ENCODE measurements around the gene PTPRN2.

PTPRN2 gene

GRCh38 chr7:157996359-157997079 lies 591.1 kb downstream of the PTPRN2 start:
- no peaks in the 10 kb centered on the region for H3K9me3 ChIP-seq (ENCODE audit: control insufficient read depth, low read length)
- H3K79me2 ChIP-seq: no peaks in the 10 kb centered on the region
- no peak overlapping the region for H3K4me3 ChIP-seq (ENCODE audit: low read depth, low read length)
- H3K4me1 ChIP-seq: no peaks in the 10 kb centered on the region
- H3K4me2 ChIP-seq (ENCODE audit: low read length): no peak overlapping the region
- H3K27ac ChIP-seq: no peak overlapping the region
- no peak overlapping the region for H3K9ac ChIP-seq
- H3K27me3 ChIP-seq (ENCODE audit: control insufficient read depth, insufficient read depth, low read length): no peaks in the 10 kb centered on the region
- H3K36me3 ChIP-seq (ENCODE audit: control insufficient read depth, insufficient read depth, low read length): no peaks in the 10 kb centered on the region
- H2AFZ ChIP-seq: no peak overlapping the region
- no peak for TF ChIP-seq CTCF (IDR thresholded peaks at IDR 0.05)

DNA sequence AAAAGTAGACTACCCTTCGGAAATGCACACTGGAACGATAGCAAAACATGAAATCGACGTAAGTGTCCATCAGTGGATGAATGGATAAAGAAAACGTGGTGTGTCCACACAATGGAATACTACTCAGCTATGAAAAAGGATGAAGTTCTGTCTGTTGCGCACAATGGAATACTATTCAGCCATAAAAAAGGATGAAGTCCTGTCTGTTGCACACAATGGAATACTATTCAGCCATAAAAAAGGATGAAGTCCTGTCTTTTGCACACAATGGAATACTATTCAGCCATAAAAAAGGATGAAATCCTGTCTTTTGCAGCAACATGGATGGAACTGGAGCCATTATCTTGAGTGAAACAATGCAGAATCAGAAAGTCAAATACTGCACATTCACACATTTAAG lies 591.8 kb downstream of the PTPRN2 start:
- no peaks in the 10 kb centered on the region for H3K27me3 ChIP-seq (ENCODE audit: control insufficient read depth, insufficient read depth, low read length)

DNA sequence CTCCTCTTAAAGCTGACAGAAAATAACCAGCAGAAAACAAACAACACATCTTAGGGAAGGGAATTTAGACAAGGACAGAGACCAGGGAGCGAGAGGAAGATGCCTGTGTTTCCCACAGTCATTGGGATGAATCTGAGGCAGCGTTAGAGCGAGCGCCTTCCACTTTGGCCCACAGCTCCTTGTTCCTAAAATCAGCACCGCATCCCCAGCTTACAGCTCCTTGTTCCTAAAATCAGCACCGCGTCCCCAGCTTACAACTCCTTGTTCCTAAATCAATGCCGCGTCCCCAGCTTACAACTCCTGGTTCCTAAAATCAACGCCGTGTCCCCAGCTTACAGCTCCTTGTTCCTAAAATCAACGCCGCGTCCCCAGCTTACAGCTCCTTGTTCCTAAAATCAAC lies 593.3 kb downstream of the PTPRN2 start:
- H3K9me3 ChIP-seq (ENCODE audit: control insufficient read depth, low read length): no peaks in the 10 kb centered on the region
- no peak overlapping the region for H3K4me3 ChIP-seq (ENCODE audit: low read depth, low read length)
- H3K9ac ChIP-seq: no peak overlapping the region
- H3K27ac ChIP-seq: no peak overlapping the region
- no peaks in the 10 kb centered on the region for H3K79me2 ChIP-seq
- no peaks in the 10 kb centered on the region for H3K36me3 ChIP-seq (ENCODE audit: control insufficient read depth, insufficient read depth, low read length)
- no peak overlapping the region for H2AFZ ChIP-seq
- no peak for TF ChIP-seq CTCF (IDR thresholded peaks at IDR 0.05)
- H3K27me3 ChIP-seq (ENCODE audit: control insufficient read depth, insufficient read depth, low read length): no peaks in the 10 kb centered on the region
- no peak overlapping the region for H3K4me2 ChIP-seq (ENCODE audit: low read length)
- no peaks in the 10 kb centered on the region for H3K4me1 ChIP-seq

More for the DNA sequence above, 591.8 kb downstream of the PTPRN2 start:
- H3K79me2 ChIP-seq: no peaks in the 10 kb centered on the region
- no peaks in the 10 kb centered on the region for H3K9me3 ChIP-seq (ENCODE audit: control insufficient read depth, low read length)
- no peaks in the 10 kb centered on the region for H3K4me1 ChIP-seq
- no peaks in the 10 kb centered on the region for H3K36me3 ChIP-seq (ENCODE audit: control insufficient read depth, insufficient read depth, low read length)
- no peak overlapping the region for H3K9ac ChIP-seq
- H3K4me2 ChIP-seq (ENCODE audit: low read length): no peak overlapping the region
- no peak overlapping the region for H3K4me3 ChIP-seq (ENCODE audit: low read depth, low read length)
- H2AFZ ChIP-seq: no peak overlapping the region
- no peak overlapping the region for H3K27ac ChIP-seq
- no peak for TF ChIP-seq CTCF (IDR thresholded peaks at IDR 0.05)

DNA sequence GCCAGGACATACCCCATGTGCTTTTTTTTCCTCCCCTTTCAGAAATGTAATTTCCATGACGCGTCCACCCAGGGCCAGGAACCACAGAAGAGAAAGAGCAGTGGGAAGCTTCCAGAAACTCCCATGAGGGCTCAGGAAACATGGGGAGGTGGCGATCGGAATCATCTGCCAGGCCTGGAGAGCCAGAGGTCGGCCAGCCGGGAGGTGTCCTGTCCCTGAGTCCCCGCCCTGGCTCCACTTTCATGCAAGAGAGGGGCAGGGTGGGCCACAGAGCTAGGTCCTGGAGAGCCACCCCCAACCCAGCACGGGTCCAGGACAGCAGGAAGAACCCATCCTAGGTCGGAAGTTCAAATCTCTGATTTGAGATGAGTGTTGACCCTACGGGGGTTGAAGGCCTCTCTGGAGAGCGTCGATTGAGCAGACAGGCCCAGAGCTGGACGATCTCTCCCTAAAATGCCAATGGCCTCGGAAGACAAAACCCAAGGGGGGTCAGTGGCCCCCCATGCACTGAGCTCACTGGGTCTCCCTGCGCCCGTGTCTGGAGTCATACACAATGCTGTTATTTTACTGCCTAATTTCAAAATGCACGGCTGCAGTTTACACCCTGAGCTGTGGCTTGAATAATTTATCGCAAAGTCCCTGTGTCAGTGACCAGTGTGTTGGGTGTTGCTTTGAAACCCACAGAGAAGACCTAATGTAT lies 594.1 kb downstream of the PTPRN2 start:
- no peak overlapping the region for H3K27ac ChIP-seq
- no peaks in the 10 kb centered on the region for H3K4me1 ChIP-seq
- no peaks in the 10 kb centered on the region for H3K36me3 ChIP-seq (ENCODE audit: control insufficient read depth, insufficient read depth, low read length)
- no peaks in the 10 kb centered on the region for H3K27me3 ChIP-seq (ENCODE audit: control insufficient read depth, insufficient read depth, low read length)
- H3K4me2 ChIP-seq (ENCODE audit: low read length): no peak overlapping the region
- H3K79me2 ChIP-seq: no peaks in the 10 kb centered on the region
- H3K9ac ChIP-seq: no peak overlapping the region
- H2AFZ ChIP-seq: no peak overlapping the region
- no peak for TF ChIP-seq CTCF (IDR thresholded peaks at IDR 0.05)
- H3K4me3 ChIP-seq (ENCODE audit: low read depth, low read length): no peak overlapping the region
- no peaks in the 10 kb centered on the region for H3K9me3 ChIP-seq (ENCODE audit: control insufficient read depth, low read length)

Measured in parathyroid adenoma (tissue), 2 donors.